AG04450 (cell line): Measurements from ENCODE around the gene NEO1. TPM values are rescaled to one million over a fixed set of nuclear protein-coding genes. Genes with fewer than 3 reads are reported as not detected.

Experiments
- CTCF ChIA-PET: fragments of 300-600, 350-600 bp; formaldehyde crosslinking; extraction: SDS; loops from one replicate; lab custom pipeline; 2022; ENCODE audit warnings: antibody characterized with exemption, inconsistent platforms; lab: Charles Lee
- POLR2A ChIA-PET: fragments of 350-600 bp; formaldehyde crosslinking; extraction: SDS; loops from one replicate; lab custom pipeline; 2021; ENCODE audit warnings: antibody characterized with exemption, inconsistent platforms; lab: Yijun Ruan, JAX
- DNase-seq: peaks from one replicate; pipeline ENCODE4 v3.0.0-alpha.2; 2011; ENCODE audit warnings: low read depth, low spot score
- H3K27ac ChIP-seq: one replicate; pipeline ENCODE4 v1.5.1; 2012; ENCODE audit warnings: low read depth, low read length, control low read depth
- H3K27me3 ChIP-seq: one replicate; pipeline ENCODE4 v1.6.0; 2012; ENCODE audit warnings: low read length; ENCODE audit not compliant: control insufficient read depth, insufficient read depth
- H3K4me3 ChIP-seq: 2 replicates; pipeline ENCODE4 v1.5.1; 2011; ENCODE audit warnings: mild to moderate bottlenecking, low read depth, low read length, control low read depth
- H3K9me3 ChIP-seq: 2 replicates; pipeline ENCODE4 v1.5.1; 2012; ENCODE audit warnings: low read length; ENCODE audit not compliant: control insufficient read depth, insufficient read depth
- CTCF ChIP-seq: IDR thresholded peaks from 2 replicates; pipeline ENCODE4 v1.5.1; 2011; ENCODE audit warnings: low read depth, low read length, control low read depth, inconsistent platforms
- polyA plus RNA-seq: library from polyadenylated mRNA; depleted of rRNA; stranded (reverse); fragments of >200 nt; gene quantifications from 2 replicates; pipeline ENCODE4 v1.2.3, GENCODE V29; 2011

NEO1 gene
- polyA plus RNA-seq, 1 experiment: 3.5 TPM

GRCh38 chr15:73275862-73276261, 223.6 kb downstream of the NEO1 start:
- DNase-seq: no peak
- Histone ChIP-seq H3K27me3 (no peaks in the 10 kb centered on the region), H3K27ac (no peak overlapping the region), H3K9me3 (no peaks in the 10 kb centered on the region), H3K4me3 (no peak overlapping the region)
- ChIA-PET POLR2A (no interaction called here), CTCF (interaction anchor here (1.0 to 9.4 kb wide), 6 partner anchors 12 to 34 kb away, joined by 3 to 161 read pairs (median 20); no protein-coding TSS in a partner anchor)
- no peak for TF ChIP-seq CTCF

DNA sequence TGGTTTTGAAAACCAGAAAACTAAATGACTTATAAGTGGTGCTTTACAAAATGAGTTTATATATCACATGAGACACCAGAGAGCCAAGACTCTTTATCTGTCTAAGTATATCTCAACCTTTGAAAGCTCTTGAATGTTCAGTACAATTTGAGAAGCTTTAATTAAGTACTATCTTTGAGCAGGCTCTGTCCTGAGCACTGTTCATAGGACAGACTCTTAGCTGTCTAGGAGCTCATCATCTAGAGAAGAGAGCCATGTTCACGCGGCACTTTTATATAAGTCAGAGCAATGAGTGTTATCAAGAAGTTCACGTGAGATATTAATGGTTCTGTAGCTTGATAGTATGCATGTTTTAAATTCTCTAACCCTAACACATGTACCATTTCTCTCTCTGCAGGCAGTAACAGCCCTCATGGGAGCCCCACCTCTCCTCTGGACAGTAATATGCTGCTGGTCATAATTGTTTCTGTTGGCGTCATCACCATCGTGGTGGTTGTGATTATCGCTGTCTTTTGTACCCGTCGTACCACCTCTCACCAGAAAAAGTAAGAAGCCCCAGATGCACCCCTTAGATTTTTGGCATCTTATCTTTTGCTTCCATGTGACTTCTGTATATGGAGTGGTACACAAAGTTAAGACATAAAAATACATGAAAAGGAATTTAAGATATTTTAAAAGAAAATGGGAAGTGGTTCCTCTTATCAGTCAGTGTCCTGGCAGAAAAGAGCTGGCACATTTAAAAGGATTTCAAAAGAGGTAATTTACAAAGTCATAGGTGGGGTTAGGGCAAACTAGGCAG, 230.5 kb downstream of the NEO1 start:
- no peak overlapping the region for H3K27ac ChIP-seq
- CTCF ChIA-PET: interaction anchor here (0.6 to 3.8 kb wide), 6 partner anchors 10 to 422 kb away, joined by 3 to 24 read pairs (median 5); no protein-coding TSS in a partner anchor
- POLR2A ChIA-PET: no interaction called here

DNA sequence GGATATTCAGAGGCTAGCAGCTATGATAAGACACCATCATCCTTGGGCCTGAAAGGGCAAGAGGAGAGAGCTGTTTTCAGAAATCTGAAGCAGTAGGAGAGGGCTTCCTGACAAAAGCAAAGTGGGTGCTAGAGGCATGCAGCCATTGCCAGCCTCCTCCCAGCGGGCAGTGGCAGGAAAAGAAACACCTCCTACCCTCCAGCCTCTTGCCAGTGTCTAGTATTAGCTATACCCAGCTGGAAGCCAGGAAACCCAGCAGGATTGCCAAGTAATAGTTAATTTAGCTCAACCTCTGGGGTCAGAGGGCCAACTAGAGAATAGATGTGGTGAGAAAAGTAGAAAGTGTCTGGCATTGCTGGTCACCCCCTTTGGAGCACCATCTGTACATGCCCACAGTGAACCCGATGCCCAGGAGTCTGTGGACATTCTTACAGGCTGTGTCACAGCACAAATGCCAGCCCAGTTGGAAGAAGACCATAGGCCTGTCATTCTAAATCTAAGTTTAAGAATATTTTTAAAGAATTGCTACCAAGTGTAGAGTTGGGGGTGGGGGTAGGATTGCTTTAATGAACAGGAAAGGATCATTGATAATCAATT, 231.2 kb downstream of the NEO1 start:
- no peak for TF ChIP-seq CTCF
- Histone ChIP-seq H3K4me3 (no peak overlapping the region), H3K27ac (no peak overlapping the region), H3K27me3 (peaks cover 3% of the 10 kb centered on the region), H3K9me3 (no peaks in the 10 kb centered on the region)
- POLR2A ChIA-PET: no interaction called here
- DNase-seq: no peak
- CTCF ChIA-PET: interaction anchor here (0.6 to 3.8 kb wide), 7 partner anchors 10 to 422 kb away, joined by 3 to 24 read pairs (median 5); no protein-coding TSS in a partner anchor

More for the DNA sequence above, 230.5 kb downstream of the NEO1 start:
- H3K27me3 ChIP-seq: peaks cover 3% of the 10 kb centered on the region
- TF ChIP-seq CTCF: no peak
- H3K4me3 ChIP-seq: no peak overlapping the region
- no peak for DNase-seq
- no peaks in the 10 kb centered on the region for H3K9me3 ChIP-seq

- no peak overlapping the region for H3K27ac ChIP-seq
Observed at GRCh38 chr15:73284090-73284716, 231.9 kb downstream of the NEO1 start.

More at GRCh38 chr15:73284090-73284716, 231.9 kb downstream of the NEO1 start:
- Histone ChIP-seq H3K27me3 (peaks cover 3% of the 10 kb centered on the region), H3K4me3 (no peak overlapping the region), H3K9me3 (no peaks in the 10 kb centered on the region)
- TF ChIP-seq CTCF: peak; percentile 41
- ChIA-PET POLR2A (no interaction called here), CTCF (interaction anchor here (0.6 to 3.8 kb wide), 15 partner anchors 11 to 769 kb away, joined by 3 to 24 read pairs (median 4); no protein-coding TSS in a partner anchor)
- DNase-seq: no peak
